MM.1S (cell line): ENCODE results near the gene VSTM2L.

Experiments used
- DNase-seq: peaks from one replicate; pipeline ENCODE4 v3.0.0-alpha.2; 2015
- H2AFZ ChIP-seq: fragments of 300-600 bp; sonication (generic); 2 replicates; pipeline ENCODE4 v1.6.0; 2016; ENCODE audit warnings: antibody characterized with exemption, low read length
- H3F3A ChIP-seq: fragments of 300-600 bp; sonication (generic); 2 replicates; pipeline ENCODE4 v1.6.1; 2016; ENCODE audit warnings: mild to moderate bottlenecking, antibody characterized with exemption, low read length, moderate library complexity, mixed read lengths; ENCODE audit not compliant: insufficient read depth
- H3K27ac ChIP-seq: fragments of 300-600 bp; sonication (generic); 2 replicates; pipeline ENCODE4 v1.5.1; 2016; ENCODE audit warnings: mild to moderate bottlenecking, low read length
- H3K27me3 ChIP-seq: fragments of 300-600 bp; sonication (generic); replicated peaks from 2 replicates; pipeline ENCODE4 v1.6.0; 2016; ENCODE audit warnings: low read length; ENCODE audit not compliant: insufficient read depth
- H3K36me3 ChIP-seq: fragments of 300-600 bp; sonication (generic); replicated peaks from 2 replicates; pipeline ENCODE4 v1.6.1; 2016; ENCODE audit warnings: mild to moderate bottlenecking, low read length, mixed read lengths; ENCODE audit not compliant: insufficient read depth
- H3K4me1 ChIP-seq: fragments of 300-600 bp; sonication (generic); 2 replicates; pipeline ENCODE4 v1.6.1; 2016; ENCODE audit warnings: low read length, mixed read lengths
- H3K4me2 ChIP-seq: fragments of 300-600 bp; sonication (generic); 2 replicates; pipeline ENCODE4 v1.6.0; 2016; ENCODE audit warnings: low read depth, low read length
- H3K4me3 ChIP-seq: fragments of 300-600 bp; sonication (generic); 2 replicates; pipeline ENCODE4 v1.5.1; 2016; ENCODE audit warnings: low read length, mixed read lengths
- H3K79me2 ChIP-seq: fragments of 300-600 bp; sonication (generic); 2 replicates; pipeline ENCODE4 v1.6.1; 2016; ENCODE audit warnings: mixed run types, low read length, mixed read lengths
- H3K9ac ChIP-seq: fragments of 300-600 bp; sonication (generic); 2 replicates; pipeline ENCODE4 v1.6.1; 2016; ENCODE audit warnings: low read length, mixed read lengths
- H3K9me2 ChIP-seq: fragments of 300-600 bp; sonication (generic); replicated peaks from 2 replicates; pipeline ENCODE4 v1.6.1; 2016; ENCODE audit warnings: mild to moderate bottlenecking, low read length, mixed read lengths; ENCODE audit not compliant: insufficient read depth
- H3K9me3 ChIP-seq: fragments of 300-600 bp; sonication (generic); replicated peaks from 2 replicates; pipeline ENCODE4 v1.6.1; 2016; ENCODE audit warnings: mild to moderate bottlenecking, low read length, mixed read lengths; ENCODE audit not compliant: insufficient read depth
- H4K20me1 ChIP-seq: fragments of 300-600 bp; sonication (generic); 2 replicates; pipeline ENCODE4 v1.6.1; 2016; ENCODE audit warnings: mild to moderate bottlenecking, low read length, moderate library complexity, mixed read lengths; ENCODE audit not compliant: insufficient read depth
- CTCF ChIP-seq: fragments of 300-600 bp; sonication (generic); IDR thresholded peaks from 2 replicates; pipeline ENCODE4 v1.5.1; 2016; ENCODE audit warnings: antibody characterized with exemption, low read length, mixed read lengths
- EZH2 ChIP-seq: fragments of 300-600 bp; sonication (generic); optimal IDR thresholded peaks from 2 replicates; pipeline ENCODE3; 2017; ENCODE audit warnings: low read depth, mild to moderate bottlenecking, antibody characterized with exemption, low read length, mixed read lengths
- EZH2phosphoT487 ChIP-seq: fragments of 300-600 bp; sonication (generic); IDR thresholded peaks from 2 replicates; pipeline ENCODE4 v1.6.1; 2018; ENCODE audit warnings: antibody characterized with exemption, low read length

The VSTM2L gene

GRCh38 chr20:37915434-37915787 is 12.5 kb downstream of the VSTM2L start:
- Histone ChIP-seq H3K4me1 (no peaks in the 10 kb centered on the region), H3K79me2 (no peaks in the 10 kb centered on the region), H3K27ac (no peak overlapping the region), H3K9me3 (no peaks in the 10 kb centered on the region), H2AFZ (no peak overlapping the region), H3K9ac (no peak overlapping the region), H3K27me3 (peaks cover 62% of the 10 kb centered on the region), H3F3A (no peaks in the 10 kb centered on the region), H3K9me2 (no peaks in the 10 kb centered on the region), H3K4me3 (no peak overlapping the region), H3K4me2 (no peak overlapping the region), H4K20me1 (no peaks in the 10 kb centered on the region), H3K36me3 (no peaks in the 10 kb centered on the region)
- DNase-seq, result no peak
- TF ChIP-seq EZH2 (no peak), CTCF (no peak), EZH2phosphoT487 (no peak)

GRCh38 chr20:37915800-37916570 is 13.1 kb downstream of the VSTM2L start:
- Histone ChIP-seq H3K79me2 (no peaks in the 10 kb centered on the region), H3K9me2 (no peaks in the 10 kb centered on the region), H3K36me3 (no peaks in the 10 kb centered on the region), H3K9ac (no peak overlapping the region), H2AFZ (no peak overlapping the region), H3K4me2 (no peak overlapping the region), H3K4me3 (no peak overlapping the region), H3K9me3 (no peaks in the 10 kb centered on the region), H4K20me1 (no peaks in the 10 kb centered on the region), H3K27me3 (peaks cover 62% of the 10 kb centered on the region), H3K4me1 (no peaks in the 10 kb centered on the region), H3K27ac (no peak overlapping the region), H3F3A (no peaks in the 10 kb centered on the region)
- DNase-seq, result no peak
- TF ChIP-seq EZH2, result no peak
- no peak for TF ChIP-seq EZH2phosphoT487
- TF ChIP-seq CTCF, result no peak

- H3K27me3 ChIP-seq, result peaks cover 57% of the 10 kb centered on the region
- no peak overlapping the region for H2AFZ ChIP-seq
- no peak overlapping the region for H3K4me3 ChIP-seq
- H3K4me1 ChIP-seq, result no peaks in the 10 kb centered on the region
- TF ChIP-seq EZH2phosphoT487 (no peak), EZH2 (no peak), CTCF (no peak)
- no peak overlapping the region for H3K9ac ChIP-seq
- no peaks in the 10 kb centered on the region for H3K79me2 ChIP-seq
- no peaks in the 10 kb centered on the region for H4K20me1 ChIP-seq
- no peaks in the 10 kb centered on the region for H3K36me3 ChIP-seq
- DNase-seq, result no peak
- H3K27ac ChIP-seq, result no peak overlapping the region
- no peaks in the 10 kb centered on the region for H3F3A ChIP-seq
- no peak overlapping the region for H3K4me2 ChIP-seq
- no peaks in the 10 kb centered on the region for H3K9me3 ChIP-seq
- H3K9me2 ChIP-seq, result no peaks in the 10 kb centered on the region
Measured at GRCh38 chr20:37917461-37917860, 14.5 kb downstream of the VSTM2L start.
